Epithelial cell of esophagus (primary cell): Measurements from ENCODE around the gene PIGK.

Experiments used
- DNase-seq: peaks from one replicate; pipeline ENCODE4 v3.0.0; 2010; ENCODE audit warnings: low read depth
- H3K4me3 ChIP-seq: 2 replicates; pipeline ENCODE4 v1.5.1; 2011; ENCODE audit warnings: mild to moderate bottlenecking, low read length, control low read depth
- CTCF ChIP-seq: IDR thresholded peaks from 2 replicates; pipeline ENCODE4 v1.5.1; 2011; ENCODE audit warnings: low read depth, mild to moderate bottlenecking, low read length, control low read depth, inconsistent platforms; ENCODE audit not compliant: insufficient read depth; ENCODE audit errors: missing control alignments

The PIGK gene

GRCh38 chr1:77239311-77239710, 20.1 kb upstream of the PIGK start:
- no peak overlapping the region for H3K4me3 ChIP-seq
- no peak for DNase-seq
- no peak for TF ChIP-seq CTCF

DNA sequence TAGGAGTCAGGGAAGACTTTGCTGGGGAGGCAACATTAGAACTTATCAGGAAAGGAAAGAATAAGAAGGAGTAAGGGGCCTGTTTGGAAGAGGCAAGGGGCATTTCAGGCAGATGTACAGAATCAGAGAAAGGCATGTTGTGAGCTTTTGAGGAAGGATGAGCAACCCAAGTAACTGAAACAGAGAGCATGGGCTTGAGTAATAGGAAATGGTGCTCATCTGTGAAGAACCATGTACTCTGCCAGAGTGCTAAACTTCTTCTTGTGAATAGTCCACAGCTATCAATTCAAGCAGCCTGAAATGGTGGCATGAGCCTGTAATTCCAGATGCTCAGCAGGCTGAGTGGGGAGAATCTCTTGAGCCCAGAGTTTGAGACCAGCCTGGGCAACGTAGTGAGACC, 19.2 kb upstream of the PIGK start:
- no peak for TF ChIP-seq CTCF
- H3K4me3 ChIP-seq = no peak overlapping the region
- no peak for DNase-seq

- H3K4me3 ChIP-seq = no peak overlapping the region
- DNase-seq = no peak
- no peak for TF ChIP-seq CTCF
These were observed 15.7 kb upstream of the PIGK start for GRCh38 chr1:77234943-77235342.

GRCh38 chr1:77234096-77234495, 14.9 kb upstream of the PIGK start:
- DNase-seq = no peak
- no peak for TF ChIP-seq CTCF
- no peak overlapping the region for H3K4me3 ChIP-seq

DNA sequence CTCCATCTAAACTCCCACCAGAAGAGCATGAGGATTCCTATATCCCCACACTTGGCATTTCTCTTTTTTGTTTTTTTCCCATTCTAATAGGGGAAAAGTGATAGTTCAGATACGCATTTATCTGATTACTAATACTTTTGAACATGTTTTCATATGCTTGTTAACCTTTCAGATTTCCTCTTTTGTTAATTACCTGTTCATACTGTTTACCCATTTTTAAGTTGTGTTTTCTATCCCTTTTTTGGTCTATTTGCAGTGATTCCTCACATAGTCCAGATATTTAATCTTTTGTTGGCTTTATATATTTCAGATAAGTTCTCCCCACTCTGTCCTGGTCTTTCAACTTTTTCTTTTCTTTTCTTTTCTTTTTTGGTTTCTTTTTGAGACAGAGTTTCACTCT, 13.6 kb upstream of the PIGK start:
- H3K4me3 ChIP-seq = no peak overlapping the region
- DNase-seq = no peak
- no peak for TF ChIP-seq CTCF

- no peak overlapping the region for H3K4me3 ChIP-seq
- no peak for TF ChIP-seq CTCF
- no peak for DNase-seq
These were observed 10.8 kb upstream of the PIGK start for GRCh38 chr1:77230051-77230450.

DNA sequence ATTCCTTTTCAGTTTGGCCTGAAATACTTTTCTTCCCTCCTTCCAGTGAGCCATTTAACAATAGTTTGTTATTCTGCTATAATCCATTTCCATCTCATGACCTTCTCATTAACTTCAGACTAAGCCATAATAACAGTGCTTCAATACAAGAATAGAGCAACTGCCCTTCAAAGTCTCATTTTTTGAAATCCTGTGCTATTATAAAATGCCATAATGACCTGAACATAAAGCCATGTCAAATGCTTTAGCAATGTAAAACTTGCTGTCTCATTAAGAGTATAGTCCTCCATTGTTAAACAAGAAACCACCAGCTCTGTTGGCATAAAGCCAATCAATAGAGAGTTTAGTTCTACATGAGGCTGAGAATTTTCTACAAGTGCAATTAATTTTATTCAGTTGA, 9.6 kb upstream of the PIGK start:
- no peak overlapping the region for H3K4me3 ChIP-seq
- no peak for TF ChIP-seq CTCF
- no peak for DNase-seq
